GM15510 (cell line): ENCODE results near the gene SSBP3.

Source experiments
- POLR2A ChIP-seq: IDR thresholded peaks from 3 replicates; pipeline ENCODE4 v1.6.1; 2011; ENCODE audit warnings: borderline replicate concordance; ENCODE audit not compliant: insufficient read length; ENCODE audit errors: extremely low read depth

Gene SSBP3

GRCh38 chr1:54240741-54241335 lies 165.4 kb downstream of the SSBP3 start:
- no peak for TF ChIP-seq POLR2A

- no peak for TF ChIP-seq POLR2A
These were observed 166.6 kb downstream of the SSBP3 start for GRCh38 chr1:54239631-54240031.

GRCh38 chr1:54239035-54239383 lies 167.2 kb downstream of the SSBP3 start:
- TF ChIP-seq POLR2A, result no peak

GRCh38 chr1:54238353-54239034 lies 167.7 kb downstream of the SSBP3 start:
- TF ChIP-seq POLR2A, result no peak

GRCh38 chr1:54237586-54237985 lies 168.6 kb downstream of the SSBP3 start:
- TF ChIP-seq POLR2A, result no peak

GRCh38 chr1:54234284-54234683 lies 171.9 kb downstream of the SSBP3 start:
- no peak for TF ChIP-seq POLR2A

- TF ChIP-seq POLR2A, result no peak
These were observed 175.5 kb downstream of the SSBP3 start for GRCh38 chr1:54230507-54231339.

- TF ChIP-seq POLR2A, result no peak
These were observed 176.8 kb downstream of the SSBP3 start for GRCh38 chr1:54229281-54229891.

- no peak for TF ChIP-seq POLR2A
These were observed 177.5 kb downstream of the SSBP3 start for GRCh38 chr1:54228638-54229079.

- TF ChIP-seq POLR2A, result no peak
These were observed 178.3 kb downstream of the SSBP3 start for GRCh38 chr1:54227891-54228310.

GRCh38 chr1:54227091-54227602 lies 179.0 kb downstream of the SSBP3 start:
- no peak for TF ChIP-seq POLR2A

- no peak for TF ChIP-seq POLR2A
These were observed 180.1 kb downstream of the SSBP3 start for GRCh38 chr1:54225986-54226559.

GRCh38 chr1:54225378-54225777 lies 180.8 kb downstream of the SSBP3 start:
- TF ChIP-seq POLR2A, result no peak

GRCh38 chr1:54224233-54224632 lies 182.0 kb downstream of the SSBP3 start:
- TF ChIP-seq POLR2A, result no peak
